AG09309 (cell line): ENCODE results near the gene CCBE1.

Experiments
- DNase-seq: peaks from one replicate; pipeline ENCODE4 v3.0.0-alpha.2; 2010; ENCODE audit warnings: low read depth
- H3K4me3 ChIP-seq: 2 replicates; pipeline ENCODE4 v1.5.1; 2011; ENCODE audit warnings: mild to moderate bottlenecking, low read depth, low read length, moderate library complexity; ENCODE audit not compliant: control insufficient read depth
- CTCF ChIP-seq: IDR thresholded peaks from 2 replicates; pipeline ENCODE4 v1.5.1; 2011; ENCODE audit warnings: mild to moderate bottlenecking, low read depth, low read length, inconsistent platforms; ENCODE audit not compliant: insufficient read depth, control insufficient read depth; ENCODE audit errors: missing control alignments

The CCBE1 gene

GRCh38 chr18:59500765-59501164, 196.5 kb downstream of the CCBE1 start:
- no peak for DNase-seq
- no peak overlapping the region for H3K4me3 ChIP-seq
- TF ChIP-seq CTCF, result no peak

- no peak for TF ChIP-seq CTCF
- no peak for DNase-seq
These were observed 198.6 kb downstream of the CCBE1 start for GRCh38 chr18:59498506-59499086.

GRCh38 chr18:59492756-59493421, 204.3 kb downstream of the CCBE1 start:
- no peak overlapping the region for H3K4me3 ChIP-seq
- DNase-seq, result no peak
- TF ChIP-seq CTCF, result no peak

More at GRCh38 chr18:59498506-59499086, 198.6 kb downstream of the CCBE1 start:
- no peak overlapping the region for H3K4me3 ChIP-seq

GRCh38 chr18:59488899-59489298, 208.3 kb downstream of the CCBE1 start:
- no peak for TF ChIP-seq CTCF
- H3K4me3 ChIP-seq, result no peak overlapping the region
- DNase-seq, result no peak

- DNase-seq, result no peak
- TF ChIP-seq CTCF, result no peak
- no peak overlapping the region for H3K4me3 ChIP-seq
These were observed 211.8 kb downstream of the CCBE1 start for GRCh38 chr18:59485382-59485781.

- peak; percentile 70 for DNase-seq
- no peak overlapping the region for H3K4me3 ChIP-seq
- TF ChIP-seq CTCF, result no peak
These were observed 212.5 kb downstream of the CCBE1 start for GRCh38 chr18:59484561-59485328.
